IgD-negative memory B cell (primary cell): Measurements from ENCODE around the gene HRH3. TPM values are rescaled to one million over a fixed set of nuclear protein-coding genes. Genes with fewer than 3 reads are reported as not detected.
A peak's percentile ranks its signal among the peaks of the same experiment; 100 is the strongest.

Source experiments
- H3K27ac Mint-ChIP-seq, 3 donors: one replicate each; pipeline ENCODE4 v1.8.0; 2020 to 2022; ENCODE audit warnings: mild to moderate bottlenecking in 3 of 3, mixed read lengths in 3 of 3, moderate library complexity in 1 of 3
- H3K27me3 Mint-ChIP-seq: one replicate; pipeline ENCODE4 v1.8.0; 2021; ENCODE audit warnings: mixed read lengths
- H3K36me3 Mint-ChIP-seq: one replicate; pipeline ENCODE4 v1.8.0; 2020; ENCODE audit warnings: mild to moderate bottlenecking, mixed read lengths
- H3K4me1 Mint-ChIP-seq, 3 donors: one replicate each; pipeline ENCODE4 v1.8.0; 2020 to 2022; ENCODE audit warnings: mixed read lengths in 3 of 3, mild to moderate bottlenecking in 1 of 3
- H3K4me3 Mint-ChIP-seq, 4 donors: one replicate each; pipeline ENCODE4 v1.8.0; 2020 to 2022; ENCODE audit warnings: mild to moderate bottlenecking in 4 of 4, mixed read lengths in 4 of 4, moderate library complexity in 3 of 4
- H3K9me3 Mint-ChIP-seq, 3 donors: one replicate each; pipeline ENCODE4 v1.8.0; 2020 to 2021; ENCODE audit warnings: mixed read lengths in 3 of 3, mild to moderate bottlenecking in 1 of 3
- polyA plus RNA-seq: library from polyadenylated mRNA; unstranded; fragments of 300-500 nt; fragmentation: Illumina TruSeq; gene quantifications from one replicate; pipeline ENCODE4 v1.2.3, GENCODE V29; 2021

The HRH3 gene
- polyA plus RNA-seq, 1 donor from 2014 or later = not detected

GRCh38 chr20:62178316-62179161 lies 41.5 kb downstream of the HRH3 start:
- Mint-ChIP-seq H3K4me1 (peaks cover 6 to 18% (median 9%) of the 10 kb centered on the region in 3 donors), H3K27me3 (no peaks in the 10 kb centered on the region), H3K36me3 (peaks cover 3% of the 10 kb centered on the region), H3K4me3 (peak overlapping the region in 1 of 4 donors; percentile 6), H3K27ac (no peak overlapping the region), H3K9me3 (peaks cover 0 to 1% (median 0%) of the 10 kb centered on the region in 3 donors)

GRCh38 chr20:62177307-62177706 lies 42.8 kb downstream of the HRH3 start:
- Mint-ChIP-seq H3K36me3 (peaks cover 3% of the 10 kb centered on the region), H3K4me3 (no peak overlapping the region), H3K9me3 (no peaks in the 10 kb centered on the region), H3K27me3 (no peaks in the 10 kb centered on the region), H3K27ac (no peak overlapping the region), H3K4me1 (peaks cover 5 to 7% (median 7%) of the 10 kb centered on the region in 3 donors)

- no peak overlapping the region for H3K27ac Mint-ChIP-seq
- H3K27me3 Mint-ChIP-seq = no peaks in the 10 kb centered on the region
- H3K36me3 Mint-ChIP-seq = peaks cover 3% of the 10 kb centered on the region
- H3K4me1 Mint-ChIP-seq = peaks cover 1 to 3% (median 3%) of the 10 kb centered on the region in 3 donors
- H3K9me3 Mint-ChIP-seq = no peaks in the 10 kb centered on the region
- H3K4me3 Mint-ChIP-seq = peak overlapping the region in 1 of 4 donors; percentile 40
Measured at GRCh38 chr20:62176866-62177265, 43.2 kb downstream of the HRH3 start.

- H3K4me3 Mint-ChIP-seq = no peak overlapping the region
- peak overlapping the region in 1 of 3 donors; percentile 26 for H3K27ac Mint-ChIP-seq
- peaks cover 0 to 1% (median 0%) of the 10 kb centered on the region in 3 donors for H3K4me1 Mint-ChIP-seq
- H3K27me3 Mint-ChIP-seq = no peaks in the 10 kb centered on the region
- H3K9me3 Mint-ChIP-seq = no peaks in the 10 kb centered on the region
- peaks cover 3% of the 10 kb centered on the region for H3K36me3 Mint-ChIP-seq
Measured at GRCh38 chr20:62175711-62176110, 44.4 kb downstream of the HRH3 start.

- peaks cover 0 to 1% (median 0%) of the 10 kb centered on the region in 3 donors for H3K4me1 Mint-ChIP-seq
- peak overlapping the region in 1 of 4 donors; percentile 27 for H3K4me3 Mint-ChIP-seq
- H3K27ac Mint-ChIP-seq = peak overlapping the region in 2 of 3 donors; percentile 26 to 82
- no peaks in the 10 kb centered on the region for H3K9me3 Mint-ChIP-seq
- H3K36me3 Mint-ChIP-seq = peaks cover 3% of the 10 kb centered on the region
- no peaks in the 10 kb centered on the region for H3K27me3 Mint-ChIP-seq
Measured at GRCh38 chr20:62174870-62175624, 45.0 kb downstream of the HRH3 start.

GRCh38 chr20:62174021-62174804 lies 45.9 kb downstream of the HRH3 start:
- peak overlapping the region in 1 of 3 donors; percentile 82 for H3K27ac Mint-ChIP-seq
- H3K36me3 Mint-ChIP-seq = peaks cover 3% of the 10 kb centered on the region

GRCh38 chr20:62172666-62173065 lies 47.4 kb downstream of the HRH3 start:
- peaks cover 6% of the 10 kb centered on the region for H3K36me3 Mint-ChIP-seq
- H3K4me1 Mint-ChIP-seq = no peaks in the 10 kb centered on the region
- H3K4me3 Mint-ChIP-seq = no peak overlapping the region

More at GRCh38 chr20:62174021-62174804, 45.9 kb downstream of the HRH3 start:
- H3K9me3 Mint-ChIP-seq = no peaks in the 10 kb centered on the region
- peak overlapping the region in 1 of 4 donors; percentile 35 for H3K4me3 Mint-ChIP-seq
- H3K27me3 Mint-ChIP-seq = no peaks in the 10 kb centered on the region
- peaks cover 0 to 1% (median 0%) of the 10 kb centered on the region in 3 donors for H3K4me1 Mint-ChIP-seq

GRCh38 chr20:62171245-62171644 lies 48.8 kb downstream of the HRH3 start:
- Mint-ChIP-seq H3K4me1 (no peaks in the 10 kb centered on the region), H3K9me3 (no peaks in the 10 kb centered on the region), H3K27ac (no peak overlapping the region), H3K36me3 (peaks cover 6% of the 10 kb centered on the region), H3K27me3 (no peaks in the 10 kb centered on the region), H3K4me3 (no peak overlapping the region)

More at GRCh38 chr20:62172666-62173065, 47.4 kb downstream of the HRH3 start:
- Mint-ChIP-seq H3K9me3 (no peaks in the 10 kb centered on the region), H3K27me3 (no peaks in the 10 kb centered on the region), H3K27ac (no peak overlapping the region)

- Mint-ChIP-seq H3K27me3 (no peaks in the 10 kb centered on the region), H3K27ac (no peak overlapping the region), H3K4me1 (no peaks in the 10 kb centered on the region), H3K9me3 (no peaks in the 10 kb centered on the region), H3K4me3 (no peak overlapping the region), H3K36me3 (peaks cover 6% of the 10 kb centered on the region)
Measured at GRCh38 chr20:62170536-62170935, 49.5 kb downstream of the HRH3 start.

GRCh38 chr20:62168890-62169435 lies 51.1 kb downstream of the HRH3 start:
- Mint-ChIP-seq H3K36me3 (peaks cover 4% of the 10 kb centered on the region), H3K27me3 (no peaks in the 10 kb centered on the region), H3K4me1 (no peaks in the 10 kb centered on the region), H3K9me3 (no peaks in the 10 kb centered on the region), H3K4me3 (no peak overlapping the region), H3K27ac (no peak overlapping the region)

- Mint-ChIP-seq H3K36me3 (peaks cover 3% of the 10 kb centered on the region), H3K9me3 (no peaks in the 10 kb centered on the region), H3K27me3 (no peaks in the 10 kb centered on the region), H3K4me3 (no peak overlapping the region), H3K4me1 (no peaks in the 10 kb centered on the region), H3K27ac (no peak overlapping the region)
Measured at GRCh38 chr20:62168061-62168460, 52.0 kb downstream of the HRH3 start.

GRCh38 chr20:62167474-62167873 lies 52.6 kb downstream of the HRH3 start:
- H3K36me3 Mint-ChIP-seq = peaks cover 3% of the 10 kb centered on the region

GRCh38 chr20:62165762-62166399 lies 54.2 kb downstream of the HRH3 start:
- no peak overlapping the region for H3K27ac Mint-ChIP-seq
- H3K4me1 Mint-ChIP-seq = no peaks in the 10 kb centered on the region
- H3K4me3 Mint-ChIP-seq = no peak overlapping the region
- H3K9me3 Mint-ChIP-seq = no peaks in the 10 kb centered on the region
- no peaks in the 10 kb centered on the region for H3K27me3 Mint-ChIP-seq
- H3K36me3 Mint-ChIP-seq = peaks cover 3% of the 10 kb centered on the region

More at GRCh38 chr20:62167474-62167873, 52.6 kb downstream of the HRH3 start:
- H3K27me3 Mint-ChIP-seq = no peaks in the 10 kb centered on the region
- H3K27ac Mint-ChIP-seq = no peak overlapping the region
- H3K4me1 Mint-ChIP-seq = no peaks in the 10 kb centered on the region
- H3K9me3 Mint-ChIP-seq = no peaks in the 10 kb centered on the region
- no peak overlapping the region for H3K4me3 Mint-ChIP-seq
